Ascending aorta (tissue), 2 donors: Measurements from ENCODE around the gene PRSS12. TPM values are rescaled to one million over a fixed set of nuclear protein-coding genes. Genes with fewer than 3 reads are reported as not detected.

ENCODE experiments used
- DNase-seq, 2 donors: peaks; one replicate each; pipeline ENCODE4 v3.0.0-alpha.2; 2019; ENCODE audit warnings: low spot score in 2 of 2
- H3K27ac ChIP-seq, 2 donors: fragments of 200-600 bp; sonication (generic); one replicate each; pipeline ENCODE4 v1.5.1; 2016 to 2017; ENCODE audit warnings: mild to moderate bottlenecking in 1 of 2
- H3K27me3 ChIP-seq: fragments of 200-600 bp; sonication (generic); one replicate; pipeline ENCODE4 v1.5.1; 2017
- H3K36me3 ChIP-seq, 2 donors: fragments of 200-600 bp; sonication (generic); one replicate each; pipeline ENCODE4 v1.5.1; 2016
- H3K4me1 ChIP-seq, 2 donors: fragments of 200-600 bp; sonication (generic); one replicate each; pipeline ENCODE4 v1.5.1; 2016 to 2017; ENCODE audit warnings: mild to moderate bottlenecking in 1 of 2
- H3K4me3 ChIP-seq, 2 donors: fragments of 200-600 bp; sonication (generic); one replicate each; pipeline ENCODE4 v1.5.1; 2016 to 2017; ENCODE audit warnings: mild to moderate bottlenecking in 1 of 2
- H3K9me3 ChIP-seq, 2 donors: fragments of 200-600 bp; sonication (generic); one replicate each; pipeline ENCODE4 v1.5.1; 2016
- intact Hi-C: fragments of 100-400 bp; cut with DNase I; formaldehyde crosslinking; loops from one replicate; pipeline ENCODE4 v1.15.1; 2023
- total RNA-seq: library from RNA; depleted of rRNA; stranded (reverse); fragments of >200 nt; gene quantifications from one replicate; pipeline ENCODE4 v1.1.0, GENCODE V29; 2016
- TF ChIP-seq, protein P1 (sequence below), 3 experiments: fragments of 200-600 bp in 2 of 3; fragments of 450-650 bp in 1 of 3; sonication (generic) in 2 of 3; IDR thresholded peaks; one replicate each; pipeline ENCODE4 v1.5.1; 2016 to 2019; ENCODE audit warnings: antibody characterized with exemption in 3 of 3, mild to moderate bottlenecking in 1 of 3, moderate library complexity in 1 of 3

Gene PRSS12
- total RNA-seq, 1 donor from 2014 or later, result not detected

DNA sequence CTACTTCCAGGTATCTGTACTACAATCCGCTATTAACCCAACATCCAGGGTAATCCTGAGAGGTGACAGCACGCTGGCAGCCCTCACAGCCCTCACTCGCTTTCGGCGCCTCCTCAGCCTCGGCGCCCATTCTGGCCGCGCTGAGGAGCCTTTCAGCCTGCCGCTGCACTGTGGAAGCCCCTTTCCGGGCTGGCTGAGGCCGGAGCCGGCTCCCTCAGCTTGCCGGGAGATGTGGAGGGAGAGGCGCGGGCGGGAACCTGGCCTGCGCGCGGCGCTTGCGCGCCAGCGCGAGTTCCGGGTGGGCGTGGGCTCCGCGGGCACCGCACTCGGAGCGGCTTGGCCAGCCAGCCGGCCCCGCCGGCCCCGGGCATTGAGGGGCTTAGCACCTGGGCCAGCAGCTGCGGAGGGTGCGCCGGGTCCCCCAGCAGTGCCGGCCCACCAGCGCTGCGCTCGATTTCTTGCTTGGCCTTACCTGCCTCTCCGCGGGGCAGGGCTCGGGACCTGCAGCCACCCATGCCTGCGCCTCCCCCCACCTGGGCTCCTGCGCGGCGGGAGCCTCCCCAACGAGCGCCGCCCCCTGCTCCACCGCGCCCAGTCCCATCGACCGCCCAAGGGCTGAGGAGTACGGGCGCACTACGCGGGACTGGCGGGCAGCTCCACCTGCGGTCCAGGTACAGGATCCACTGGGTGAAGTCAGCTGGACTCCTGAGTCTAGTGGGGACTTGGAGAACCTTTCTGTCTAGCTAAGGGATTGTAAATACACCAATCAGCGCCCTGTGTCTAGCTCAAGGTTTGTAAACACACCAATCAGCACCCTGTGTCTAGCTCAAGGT lies 87.3 kb downstream of the PRSS12 start:
- no peaks in the 10 kb centered on the region for H3K4me1 ChIP-seq
- no peak for DNase-seq
- no peaks in the 10 kb centered on the region for H3K36me3 ChIP-seq
- no peaks in the 10 kb centered on the region for H3K9me3 ChIP-seq
- TF ChIP-seq, protein P1, sequence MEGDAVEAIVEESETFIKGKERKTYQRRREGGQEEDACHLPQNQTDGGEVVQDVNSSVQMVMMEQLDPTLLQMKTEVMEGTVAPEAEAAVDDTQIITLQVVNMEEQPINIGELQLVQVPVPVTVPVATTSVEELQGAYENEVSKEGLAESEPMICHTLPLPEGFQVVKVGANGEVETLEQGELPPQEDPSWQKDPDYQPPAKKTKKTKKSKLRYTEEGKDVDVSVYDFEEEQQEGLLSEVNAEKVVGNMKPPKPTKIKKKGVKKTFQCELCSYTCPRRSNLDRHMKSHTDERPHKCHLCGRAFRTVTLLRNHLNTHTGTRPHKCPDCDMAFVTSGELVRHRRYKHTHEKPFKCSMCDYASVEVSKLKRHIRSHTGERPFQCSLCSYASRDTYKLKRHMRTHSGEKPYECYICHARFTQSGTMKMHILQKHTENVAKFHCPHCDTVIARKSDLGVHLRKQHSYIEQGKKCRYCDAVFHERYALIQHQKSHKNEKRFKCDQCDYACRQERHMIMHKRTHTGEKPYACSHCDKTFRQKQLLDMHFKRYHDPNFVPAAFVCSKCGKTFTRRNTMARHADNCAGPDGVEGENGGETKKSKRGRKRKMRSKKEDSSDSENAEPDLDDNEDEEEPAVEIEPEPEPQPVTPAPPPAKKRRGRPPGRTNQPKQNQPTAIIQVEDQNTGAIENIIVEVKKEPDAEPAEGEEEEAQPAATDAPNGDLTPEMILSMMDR (IDR thresholded peaks at IDR 0.05), result no peak
- H3K4me3 ChIP-seq, result peak overlapping the region; percentile 53 to 72
- no peak overlapping the region for H3K27ac ChIP-seq
- no peaks in the 10 kb centered on the region for H3K27me3 ChIP-seq
- intact Hi-C loops, result no loop called here

DNA sequence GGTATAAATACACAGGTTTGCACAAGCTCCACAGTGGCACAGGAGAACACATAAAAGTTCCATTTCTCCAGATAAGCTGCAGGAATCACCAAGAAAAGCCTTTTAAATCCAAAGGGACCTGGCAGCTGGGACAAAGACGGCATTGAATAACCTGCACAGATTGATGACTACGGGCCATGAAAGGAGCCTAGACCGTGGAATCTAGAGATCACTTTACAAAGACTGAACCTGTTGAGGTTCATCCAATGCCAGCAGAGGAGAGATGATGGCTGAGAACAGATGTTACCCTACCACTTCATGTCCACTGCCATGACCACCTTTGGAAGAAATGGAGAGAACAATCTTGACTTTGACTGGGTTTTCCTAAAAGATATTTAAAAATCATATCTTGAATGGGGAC lies 88.7 kb downstream of the PRSS12 start:
- Histone ChIP-seq H3K27ac (no peak overlapping the region), H3K9me3 (no peaks in the 10 kb centered on the region), H3K4me3 (no peak overlapping the region), H3K4me1 (no peaks in the 10 kb centered on the region), H3K36me3 (no peaks in the 10 kb centered on the region), H3K27me3 (no peaks in the 10 kb centered on the region)
- TF ChIP-seq, protein P1 (IDR thresholded peaks at IDR 0.05), result no peak
- intact Hi-C loops, result no loop called here
- no peak for DNase-seq

DNA sequence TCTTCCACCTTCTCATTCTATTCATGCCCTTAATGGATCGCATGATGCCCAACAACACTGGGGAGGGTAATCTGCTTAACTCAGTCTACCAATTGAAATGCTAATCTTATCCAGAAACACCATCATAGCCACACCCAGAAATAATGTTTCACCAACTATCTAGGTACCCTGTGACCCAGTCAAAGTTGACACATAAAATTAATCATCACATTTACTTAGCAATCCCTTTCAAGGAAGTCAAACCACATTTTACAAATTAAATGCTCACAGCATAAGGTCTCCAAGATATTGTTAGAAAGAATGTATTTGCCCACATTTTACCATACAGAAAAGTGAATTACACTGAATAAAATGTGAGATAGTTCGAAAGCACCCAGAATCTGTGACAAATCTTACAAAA lies 92.5 kb downstream of the PRSS12 start:
- H3K4me1 ChIP-seq, result no peaks in the 10 kb centered on the region
- TF ChIP-seq, protein P1 (IDR thresholded peaks at IDR 0.05), result no peak
- H3K4me3 ChIP-seq, result no peak overlapping the region
- intact Hi-C loops, result no loop called here
- H3K9me3 ChIP-seq, result no peaks in the 10 kb centered on the region
- no peak overlapping the region for H3K27ac ChIP-seq
- no peaks in the 10 kb centered on the region for H3K36me3 ChIP-seq
- H3K27me3 ChIP-seq, result no peaks in the 10 kb centered on the region
- no peak for DNase-seq

DNA sequence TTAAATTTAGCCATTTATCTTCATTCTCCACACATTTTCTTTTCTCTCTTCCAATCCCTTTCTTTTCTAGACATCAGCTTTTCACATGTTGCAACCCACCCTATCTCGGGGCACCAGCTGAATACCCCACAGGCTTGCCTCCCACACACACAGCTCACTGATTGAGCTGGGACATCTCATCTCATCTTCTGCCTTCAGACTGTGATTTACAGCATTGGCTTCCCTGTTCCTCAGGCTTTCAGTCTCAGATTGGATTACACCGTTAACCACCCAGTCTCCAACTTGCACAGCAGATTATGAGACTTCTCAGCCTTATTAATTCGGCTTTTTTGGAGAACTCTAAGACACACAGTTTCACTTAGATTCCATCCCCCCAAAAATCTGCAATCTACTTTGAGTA lies 93.7 kb downstream of the PRSS12 start:
- Histone ChIP-seq H3K9me3 (no peaks in the 10 kb centered on the region), H3K36me3 (no peaks in the 10 kb centered on the region)

DNA sequence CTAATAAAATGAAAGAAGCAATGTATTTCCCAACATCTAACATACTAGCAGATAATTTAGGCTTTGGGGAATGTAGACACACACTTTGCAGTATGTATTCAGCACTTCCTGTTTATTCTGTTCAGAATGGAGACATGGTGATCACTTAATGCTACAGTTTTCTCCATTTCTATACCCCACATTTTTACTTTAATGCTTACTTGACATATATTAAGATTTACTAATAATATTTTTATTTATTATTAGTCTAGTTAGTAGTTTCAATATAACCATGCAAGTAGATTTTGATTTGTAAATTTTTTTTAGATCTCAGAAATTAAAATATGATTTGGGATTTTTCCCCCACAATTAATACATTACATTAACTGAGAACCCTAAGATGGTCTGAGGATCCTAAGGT lies 98.4 kb downstream of the PRSS12 start:
- Histone ChIP-seq H3K9me3 (peaks cover 0 to 5% of the 10 kb centered on the region in 2 donors), H3K36me3 (no peaks in the 10 kb centered on the region), H3K27me3 (no peaks in the 10 kb centered on the region), H3K4me3 (no peak overlapping the region), H3K4me1 (no peaks in the 10 kb centered on the region), H3K27ac (no peak overlapping the region)
- intact Hi-C loops, result no loop called here
- TF ChIP-seq, protein P1 (IDR thresholded peaks at IDR 0.05), result no peak
- DNase-seq, result no peak

More for the DNA sequence above, 93.7 kb downstream of the PRSS12 start:
- no peak for DNase-seq
- TF ChIP-seq, protein P1 (IDR thresholded peaks at IDR 0.05), result no peak
- intact Hi-C loops, result no loop called here
- H3K4me1 ChIP-seq, result no peaks in the 10 kb centered on the region
- H3K4me3 ChIP-seq, result no peak overlapping the region
- no peaks in the 10 kb centered on the region for H3K27me3 ChIP-seq
- no peak overlapping the region for H3K27ac ChIP-seq
